Measurements from ENCODE around the gene CIB2.

Gene CIB2

DNA sequence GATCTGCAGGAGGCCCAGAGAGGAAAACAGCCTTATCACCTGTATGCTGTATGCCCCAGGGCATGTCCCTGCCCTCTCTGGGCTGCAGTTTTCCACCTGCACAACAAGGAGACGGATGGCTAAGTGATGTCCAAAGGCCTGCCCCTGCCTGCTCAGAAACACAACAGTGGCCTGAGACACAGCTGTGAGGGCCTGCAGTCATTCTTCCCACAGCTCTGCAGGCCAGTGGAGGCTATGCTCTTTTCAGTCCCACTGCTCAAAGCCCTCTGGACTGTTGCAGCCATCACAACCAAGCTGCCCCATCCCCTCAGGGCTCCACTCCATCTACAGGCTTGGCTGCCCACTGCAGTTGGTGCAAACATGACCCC, 48.5 kb downstream of the CIB2 start:
- DNase-seq = no peak

DNA sequence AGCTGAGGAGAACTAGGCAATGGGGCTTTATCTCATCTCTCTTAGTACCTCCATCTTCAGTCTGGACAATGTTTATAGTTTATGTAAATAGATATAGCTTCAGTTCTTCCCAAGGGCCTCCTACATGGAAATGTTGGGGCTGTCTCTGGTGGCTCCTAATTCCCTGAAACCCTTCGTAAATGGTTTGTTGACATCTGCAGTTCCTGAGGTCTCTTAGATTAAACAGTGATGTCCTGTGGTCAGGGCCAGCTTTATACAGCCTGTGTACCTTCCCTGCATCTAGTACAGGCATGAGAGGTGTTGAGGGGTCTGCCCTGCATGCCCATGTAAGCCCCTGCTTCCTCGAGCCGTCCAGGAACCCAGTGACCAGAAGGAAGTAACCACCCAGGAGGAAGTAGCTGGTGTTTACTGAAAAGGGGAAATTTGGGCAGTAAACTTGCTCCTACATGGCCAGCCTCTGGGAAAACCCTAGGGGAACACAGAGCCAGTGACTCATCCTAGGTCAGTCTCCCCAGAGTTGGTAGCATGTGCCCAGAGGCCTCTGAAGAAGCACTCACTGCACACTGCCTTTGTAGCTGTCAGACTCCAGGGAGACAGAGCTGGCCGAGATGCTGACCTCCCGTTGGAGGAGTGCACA, 49.0 kb downstream of the CIB2 start:
- no peak for DNase-seq

DNA sequence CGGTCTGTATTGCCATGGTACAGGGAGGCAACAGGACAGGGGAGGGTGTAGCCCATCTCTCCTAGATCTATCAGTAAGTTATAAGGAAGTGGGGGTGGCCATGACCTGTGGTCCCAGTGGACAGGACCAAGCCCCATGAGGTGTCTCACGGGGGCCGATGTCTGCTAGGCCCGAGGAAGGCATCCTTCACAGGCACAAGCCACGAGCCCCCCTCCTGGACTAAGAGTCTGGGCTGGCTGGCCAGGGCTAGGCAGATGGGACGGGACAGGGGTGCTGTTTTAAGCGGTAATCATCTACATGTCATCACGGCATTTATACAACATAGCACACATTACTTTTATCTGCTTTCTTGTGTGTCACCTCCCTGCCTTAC, 51.2 kb downstream of the CIB2 start:
- DNase-seq = no peak

DNA sequence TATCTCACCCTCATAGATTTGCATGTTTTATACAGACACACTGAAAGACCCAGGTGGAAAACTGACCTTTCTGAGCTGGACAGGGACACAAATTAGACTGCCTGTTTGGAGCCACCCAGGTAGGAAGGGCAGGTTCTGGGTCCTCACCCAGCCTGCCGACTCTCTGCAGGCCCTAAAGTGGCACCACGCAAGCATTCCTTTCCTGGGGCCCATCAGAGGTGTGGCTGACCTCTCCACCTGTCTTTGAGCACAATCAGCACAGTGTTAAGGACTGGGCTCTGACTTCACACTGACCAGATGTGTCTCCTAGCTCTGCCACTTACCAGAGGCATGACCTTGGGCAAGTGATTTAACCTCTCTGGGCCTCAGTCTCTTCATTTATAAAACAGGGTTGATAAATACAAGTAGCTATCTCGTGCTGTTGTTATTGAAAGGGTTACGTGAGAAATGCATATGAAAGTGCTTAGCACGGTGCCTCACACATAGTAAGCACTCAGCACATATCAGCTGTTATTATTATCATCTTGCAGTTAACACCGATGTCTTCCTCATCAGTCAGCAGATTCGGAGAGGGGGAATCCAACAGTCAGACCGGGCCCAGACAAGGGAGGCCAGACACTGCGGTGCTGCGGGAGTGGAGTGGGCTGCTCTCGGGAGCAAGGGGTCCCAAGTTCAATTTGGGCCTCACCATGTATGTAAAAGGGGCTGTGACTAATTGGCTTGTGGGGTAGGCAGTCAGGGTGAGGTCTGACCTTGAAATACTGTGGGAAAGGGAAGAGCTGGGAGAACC, 51.8 kb downstream of the CIB2 start:
- no peak for DNase-seq

DNA sequence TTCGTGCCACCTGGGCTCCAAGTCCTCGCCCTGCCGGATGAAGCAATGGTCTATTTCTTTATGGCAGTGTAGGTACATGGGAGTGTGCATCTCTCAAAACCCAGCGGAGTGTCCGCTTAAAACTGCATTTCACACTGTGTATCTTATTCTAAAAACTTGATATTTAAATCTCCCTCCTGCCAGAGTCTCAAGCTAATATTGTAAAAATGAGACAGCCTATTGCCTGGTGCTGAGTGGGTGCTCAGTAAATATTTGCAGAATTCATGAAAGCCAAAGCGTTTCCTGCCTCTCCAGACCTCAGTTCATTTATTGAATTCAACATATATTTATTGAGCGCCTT, 53.4 kb downstream of the CIB2 start:
- no peak for DNase-seq

DNA sequence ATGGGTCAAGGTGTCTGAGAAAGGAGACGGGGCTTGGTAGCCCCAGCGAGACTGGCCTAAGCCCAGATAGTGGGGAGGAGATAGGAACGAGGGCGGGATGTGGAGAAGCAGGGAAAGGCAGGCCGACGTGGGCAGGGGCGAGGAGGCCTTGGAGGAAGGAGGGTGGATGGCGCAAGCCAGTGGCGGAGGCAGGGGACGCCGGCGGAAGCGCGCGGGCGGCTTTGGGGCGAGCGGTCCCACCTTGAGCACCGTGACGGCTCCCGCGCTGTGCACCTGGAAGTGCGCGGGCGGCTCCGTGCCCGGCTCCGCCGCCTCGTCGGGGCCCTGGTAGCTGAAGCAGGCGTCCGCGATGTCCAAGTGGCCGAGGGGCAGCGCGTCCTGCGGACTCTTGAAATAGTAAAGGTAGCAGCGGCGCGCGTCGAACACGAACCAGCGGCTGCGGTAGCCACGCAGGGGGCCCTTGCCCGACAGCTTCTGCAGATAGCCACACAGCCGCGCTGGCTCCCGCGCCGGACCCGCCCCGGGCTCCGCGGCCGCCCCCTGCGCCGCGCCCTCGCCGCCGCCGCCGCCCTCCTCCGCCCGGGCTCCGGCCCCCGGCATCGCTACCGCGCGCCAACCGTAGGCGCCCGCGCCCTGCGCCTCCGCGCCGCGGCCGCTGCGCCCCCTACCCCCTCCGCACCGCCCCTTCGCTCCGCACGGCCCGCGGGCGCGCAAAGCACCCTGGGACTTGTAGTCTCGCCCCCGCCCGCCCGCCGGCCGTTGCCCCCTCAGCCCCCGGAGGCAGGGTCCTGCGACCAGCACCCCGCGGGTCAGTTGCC, 54.0 kb downstream of the CIB2 start, which contains the start of gene TBC1D2B:
Gene TBC1D2B, minus strand, starts transcription at position 659 of the 818 bp plus-strand sequence. Its CDS starts 59 bp downstream, at position 600.
- peak; percentile 43 for DNase-seq

DNA sequence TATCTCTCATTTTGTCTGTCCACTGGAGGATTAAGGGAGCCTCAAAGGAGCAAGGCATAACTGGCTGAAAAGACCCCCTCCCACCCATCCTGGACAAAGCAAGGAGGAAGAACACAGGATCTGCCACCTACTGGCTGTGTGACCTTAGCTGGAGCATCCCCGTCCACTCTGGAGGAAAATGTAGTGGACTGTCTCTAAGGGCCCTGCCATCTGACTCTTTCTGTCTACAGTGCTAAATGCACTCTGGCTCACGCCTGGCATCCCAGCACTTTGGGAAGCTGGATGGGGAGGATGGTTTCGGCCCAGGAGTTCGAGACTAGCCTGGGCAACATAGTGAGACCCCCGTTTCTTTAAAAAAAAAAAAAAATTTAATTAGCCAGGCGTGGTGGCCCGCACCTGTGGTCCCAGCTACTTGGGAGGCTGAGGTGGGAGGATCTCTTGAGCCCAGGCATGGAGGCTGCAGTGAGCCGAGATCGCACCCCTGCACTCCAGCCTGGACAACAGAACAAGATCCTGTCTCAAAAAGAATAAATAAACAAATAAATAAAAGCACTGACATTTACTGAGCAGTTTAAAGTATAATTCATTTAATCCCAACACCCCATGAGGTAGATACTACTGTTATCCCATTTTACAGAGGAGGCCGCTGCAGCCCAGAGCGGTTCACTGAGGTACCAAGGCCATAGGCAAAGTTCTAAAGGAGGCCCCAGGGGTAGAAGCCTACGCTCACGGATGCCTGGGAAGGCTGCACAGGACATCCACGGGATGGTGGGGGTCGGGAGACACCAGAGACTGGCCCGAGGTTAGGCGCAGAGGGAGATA, 54.8 kb downstream of the CIB2 start:
- DNase-seq = no peak

DNA sequence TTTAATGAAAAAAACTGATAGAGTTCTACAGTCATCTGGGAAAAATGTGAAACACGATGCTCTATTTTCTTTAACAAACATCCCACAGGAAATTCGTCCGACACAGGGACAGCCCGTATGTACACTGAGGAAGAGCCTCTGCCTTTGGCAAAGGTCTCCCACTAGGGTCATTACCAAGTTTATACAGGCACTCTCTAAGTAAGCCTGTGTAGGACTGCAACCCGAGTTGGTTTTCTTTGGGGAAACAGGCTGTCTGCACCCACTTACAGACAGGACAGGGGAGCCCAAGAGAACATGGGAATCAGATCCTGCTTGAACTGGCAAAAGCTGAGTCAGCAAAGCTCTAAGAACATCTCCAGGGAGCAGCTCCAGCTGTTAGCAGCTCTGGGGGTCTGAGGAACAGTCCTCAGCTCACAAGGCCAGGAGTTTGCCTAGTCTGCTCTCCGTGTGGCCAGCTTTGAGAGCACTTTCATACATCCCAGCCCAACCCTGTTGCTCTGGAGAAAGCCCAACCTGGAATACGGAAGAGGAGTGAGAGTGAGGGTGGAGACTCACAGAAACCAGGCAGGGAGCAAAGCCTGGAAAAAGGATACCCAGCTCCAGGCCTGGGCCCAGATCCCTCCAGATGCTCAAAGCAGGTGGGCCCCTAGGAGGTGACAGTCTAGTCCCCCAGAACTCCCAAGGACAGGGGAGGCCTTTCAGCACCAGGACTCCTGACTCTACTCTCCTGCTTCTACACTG, 55.6 kb downstream of the CIB2 start:
- DNase-seq = peak; percentile 87

DNA sequence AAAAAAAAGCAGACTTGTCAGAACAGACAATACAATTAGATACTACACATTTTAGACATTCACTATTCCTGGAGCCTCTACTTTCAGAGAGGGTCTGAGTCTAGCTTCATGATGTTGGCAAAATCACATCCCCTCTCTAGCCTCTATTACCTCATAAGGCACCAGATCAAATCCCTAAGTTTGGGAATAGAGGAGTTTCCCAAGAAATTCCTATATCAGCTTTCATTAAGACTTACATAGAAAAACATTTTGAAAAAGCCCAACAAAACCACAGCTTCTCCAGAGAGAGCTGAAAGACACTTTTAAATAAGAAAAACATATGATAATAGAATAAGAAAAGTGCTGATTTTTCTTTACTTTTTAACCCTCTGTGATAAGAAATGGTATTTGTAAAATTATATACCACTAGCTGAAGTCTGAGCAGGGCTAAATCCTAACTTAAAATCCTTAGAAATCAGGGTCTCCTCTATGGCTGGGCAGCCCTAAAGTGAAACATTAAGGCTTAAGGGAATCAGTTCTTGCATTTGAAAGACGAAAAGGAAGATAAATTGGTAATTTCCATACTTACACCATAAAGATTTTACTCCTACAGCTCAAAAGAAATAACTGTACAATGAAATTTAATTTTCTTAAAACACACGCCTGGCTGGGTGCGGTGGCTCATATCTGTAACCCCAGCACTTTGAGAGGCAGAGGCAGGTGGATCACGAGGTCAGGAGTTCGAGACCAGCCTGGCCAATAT, 58.0 kb downstream of the CIB2 start:
- DNase-seq = no peak

DNA sequence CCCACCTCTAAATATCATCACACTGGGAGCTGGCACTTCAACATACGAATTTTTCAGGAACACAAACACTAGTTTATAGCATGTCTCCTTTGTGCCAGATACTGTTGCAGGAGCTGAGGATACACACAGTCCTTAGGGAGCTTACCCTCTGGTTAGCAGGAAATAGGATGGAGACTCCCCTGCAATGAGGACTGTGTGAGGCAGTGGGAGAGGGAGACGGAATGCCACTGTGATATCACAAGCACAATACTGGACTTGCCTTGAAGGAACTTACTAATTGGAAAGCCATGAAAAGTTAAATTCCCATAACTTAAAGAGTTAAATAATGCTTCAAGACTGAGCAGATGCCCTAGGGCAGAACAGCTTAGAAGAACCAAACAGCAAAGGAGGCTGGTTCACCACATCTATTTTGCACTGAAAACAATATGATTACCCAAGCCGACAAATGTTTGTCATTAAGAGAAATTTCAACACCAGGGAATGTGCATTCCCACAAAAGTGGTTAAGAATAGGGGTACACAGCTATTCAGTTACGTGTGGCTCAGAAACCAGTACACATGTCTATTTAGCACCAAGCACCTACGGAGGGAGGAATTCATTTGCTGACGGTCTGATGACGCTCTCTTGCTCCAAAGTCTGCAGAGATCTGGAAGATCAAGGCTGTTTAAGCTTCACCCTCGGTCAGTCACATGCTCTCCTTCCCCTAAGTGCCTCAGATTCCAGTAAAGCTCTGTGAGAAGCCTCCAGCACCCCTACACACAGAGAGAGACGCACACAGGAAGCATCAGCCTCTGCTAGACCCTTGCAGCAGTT, 59.0 kb downstream of the CIB2 start:
- peak; percentile 66 for DNase-seq

DNA sequence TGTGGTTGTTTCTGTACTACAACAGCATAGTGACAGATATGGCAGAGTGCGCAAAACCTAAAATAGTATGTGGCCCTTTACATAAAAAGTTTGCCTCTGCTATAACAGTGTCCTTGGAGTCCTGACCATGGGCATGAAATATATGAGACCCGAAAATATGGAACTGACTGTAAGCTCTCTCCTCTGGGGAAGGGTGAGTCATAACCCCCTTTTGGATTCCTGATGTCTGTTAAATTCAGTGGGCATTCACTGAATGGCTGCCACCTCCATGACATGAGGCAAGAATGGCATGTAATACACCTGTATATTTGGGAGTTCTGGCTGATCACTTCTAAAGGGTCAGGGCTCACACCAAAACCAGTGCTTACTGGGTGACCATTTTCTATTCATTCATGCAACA, 59.9 kb downstream of the CIB2 start:
- no peak for DNase-seq

DNA sequence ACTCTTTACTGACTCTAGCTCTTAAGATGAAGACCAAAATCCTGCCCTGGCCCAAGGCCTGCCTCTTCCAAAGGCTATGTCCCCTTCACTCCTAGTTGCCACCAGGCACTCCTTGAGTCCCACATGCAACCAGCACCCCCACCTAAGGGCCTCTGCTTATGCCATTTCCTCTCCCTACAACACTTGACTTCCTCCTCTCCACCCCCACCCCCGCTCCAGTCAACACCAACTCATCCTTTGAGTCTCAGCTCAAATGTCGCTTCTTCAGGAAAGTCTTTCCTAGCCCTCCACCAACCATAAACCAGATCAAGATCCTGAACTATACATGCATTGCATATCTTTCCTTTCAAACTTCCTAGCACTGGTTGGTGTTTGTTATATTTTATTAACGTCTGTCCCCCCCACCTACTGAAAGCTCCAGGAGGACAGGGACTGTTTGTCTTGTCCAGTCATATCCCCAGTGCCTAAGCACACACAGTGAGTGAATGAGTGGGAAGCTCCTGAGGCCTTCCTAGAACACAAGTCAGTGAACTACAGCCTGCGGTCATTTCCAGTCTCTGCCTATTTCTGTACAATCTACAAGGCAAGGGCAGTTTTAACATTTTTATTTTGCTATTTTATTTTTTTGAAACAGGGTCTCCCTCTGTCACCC, 61.1 kb downstream of the CIB2 start:
- no peak for DNase-seq

DNA sequence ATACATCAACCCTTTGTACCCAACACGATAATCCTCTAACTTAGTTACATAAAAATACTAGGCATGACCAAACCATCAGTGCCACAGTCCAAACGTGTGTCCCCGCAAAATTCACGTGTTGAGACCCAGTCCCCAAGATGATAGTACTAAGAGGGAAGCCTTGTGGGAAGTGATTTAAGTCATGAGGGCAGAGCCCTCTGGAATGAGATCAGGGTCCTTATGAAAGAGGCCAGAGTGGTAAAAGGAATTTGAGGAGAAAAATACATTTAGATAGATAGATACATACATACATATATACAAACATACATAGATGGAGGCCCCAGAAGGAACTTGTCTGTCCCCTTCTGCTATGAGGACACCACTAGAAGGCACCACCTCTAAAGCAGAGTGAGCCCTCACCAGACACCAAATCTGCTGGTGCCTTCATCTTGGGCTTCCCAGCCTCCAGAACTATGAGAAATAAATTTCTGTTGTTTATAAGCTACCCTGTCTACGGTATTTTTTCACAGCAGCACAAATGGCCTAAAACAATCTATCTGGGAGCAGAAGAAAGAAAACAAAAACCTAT, 61.7 kb downstream of the CIB2 start:
- no peak for DNase-seq

DNA sequence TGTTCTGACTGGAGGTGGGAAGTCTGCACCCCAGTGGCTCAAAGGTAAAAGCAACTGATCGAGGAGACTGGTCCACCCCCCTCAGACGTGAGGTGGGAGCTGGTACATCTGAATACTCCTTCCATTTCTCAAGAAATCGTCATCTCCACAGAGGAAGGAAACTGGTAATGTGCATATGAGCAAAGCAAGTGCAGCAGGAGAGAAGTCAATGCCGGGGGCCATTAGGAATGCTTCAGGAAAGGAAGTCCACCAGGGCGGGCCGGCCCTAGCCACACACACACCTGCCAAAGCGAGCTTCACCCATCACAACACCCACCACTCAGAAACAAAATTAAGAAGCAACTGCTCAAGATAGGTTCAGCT, 62.2 kb downstream of the CIB2 start:
- DNase-seq = no peak

DNA sequence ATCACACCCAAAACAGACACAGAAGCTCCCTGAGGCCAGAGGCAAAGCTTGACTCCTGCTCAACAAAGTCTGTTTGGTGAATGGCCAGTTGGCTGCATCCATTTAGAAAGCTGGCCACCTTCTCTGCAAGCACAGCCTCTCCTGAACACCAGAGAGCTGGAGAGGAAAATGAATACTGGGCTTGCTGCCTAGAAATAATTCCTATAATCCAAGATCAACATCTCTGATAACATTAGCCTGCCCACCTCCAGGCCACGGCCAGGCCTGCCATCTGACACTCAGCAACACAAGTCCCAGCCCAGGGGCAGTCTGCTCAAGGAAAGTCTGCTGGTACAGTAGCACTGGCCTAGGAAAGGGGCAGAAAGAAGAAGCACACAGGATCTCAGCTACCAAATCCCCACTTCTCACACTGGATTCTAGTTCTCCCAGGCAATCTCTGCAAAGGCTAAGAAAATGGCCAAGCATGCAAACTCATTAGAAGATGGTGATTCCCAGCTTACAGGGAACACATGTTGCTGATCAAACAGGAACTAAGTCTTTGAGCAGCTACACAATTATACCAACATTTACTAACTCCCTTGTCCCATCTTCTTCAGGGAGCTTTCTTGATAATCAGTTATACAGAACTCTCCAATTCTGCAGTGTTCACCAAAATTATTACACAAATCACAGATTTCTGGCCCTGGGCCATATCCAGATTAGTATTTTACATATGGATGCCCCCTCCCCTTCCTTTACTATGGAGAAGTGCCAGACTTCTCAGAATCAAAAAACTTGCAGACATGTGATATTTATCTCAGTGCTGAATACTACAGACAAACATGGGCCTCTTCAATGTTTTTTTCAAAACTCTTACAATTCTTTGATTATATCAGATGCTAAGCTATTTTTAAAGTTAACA, 63.7 kb downstream of the CIB2 start:
- no peak for DNase-seq

DNA sequence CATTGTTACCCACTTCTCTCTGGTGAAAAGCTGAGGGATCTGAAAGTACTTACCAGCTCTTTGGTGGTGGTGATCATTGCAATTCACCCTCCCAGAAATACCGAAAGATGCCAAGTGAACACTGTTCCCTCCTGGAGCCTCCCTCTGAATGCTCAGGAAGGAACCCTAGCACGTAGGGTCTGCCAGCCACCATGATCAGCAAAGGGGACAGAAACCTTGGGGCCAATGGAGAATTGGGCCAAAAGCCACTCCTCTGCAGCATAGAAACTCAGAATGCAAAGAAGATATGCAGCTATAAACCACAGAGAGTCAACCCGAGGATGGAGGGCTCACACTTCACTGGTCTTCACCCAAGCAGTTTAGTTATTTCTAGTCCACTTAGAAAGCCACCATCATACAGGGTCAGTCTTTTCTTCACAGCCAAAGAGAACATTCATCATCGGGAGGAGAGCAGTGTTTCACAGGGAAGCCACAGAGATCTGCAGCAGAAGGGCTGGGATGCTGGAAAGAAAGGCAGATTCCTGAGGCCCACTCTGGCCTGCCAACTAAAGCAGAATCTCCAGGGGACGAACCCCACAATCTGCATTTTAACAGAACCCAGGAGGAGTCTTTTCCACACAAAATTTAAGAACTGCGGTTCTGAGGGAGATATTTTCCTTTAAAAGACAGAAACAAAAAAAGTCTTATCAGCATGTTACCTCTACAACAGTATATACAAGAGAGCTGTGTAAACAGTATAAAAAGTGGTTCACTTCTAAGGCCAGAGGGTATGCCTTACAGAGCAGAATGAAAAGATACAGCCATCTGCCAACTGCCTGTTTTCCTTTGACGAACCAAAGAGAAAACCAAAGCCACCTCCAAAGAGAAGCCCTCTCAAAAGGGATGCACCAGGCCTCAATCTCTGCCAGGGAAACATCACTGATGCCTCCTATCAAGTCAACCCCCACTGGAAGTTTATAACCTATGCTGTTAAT, 65.0 kb downstream of the CIB2 start:
- no peak for DNase-seq

DNA sequence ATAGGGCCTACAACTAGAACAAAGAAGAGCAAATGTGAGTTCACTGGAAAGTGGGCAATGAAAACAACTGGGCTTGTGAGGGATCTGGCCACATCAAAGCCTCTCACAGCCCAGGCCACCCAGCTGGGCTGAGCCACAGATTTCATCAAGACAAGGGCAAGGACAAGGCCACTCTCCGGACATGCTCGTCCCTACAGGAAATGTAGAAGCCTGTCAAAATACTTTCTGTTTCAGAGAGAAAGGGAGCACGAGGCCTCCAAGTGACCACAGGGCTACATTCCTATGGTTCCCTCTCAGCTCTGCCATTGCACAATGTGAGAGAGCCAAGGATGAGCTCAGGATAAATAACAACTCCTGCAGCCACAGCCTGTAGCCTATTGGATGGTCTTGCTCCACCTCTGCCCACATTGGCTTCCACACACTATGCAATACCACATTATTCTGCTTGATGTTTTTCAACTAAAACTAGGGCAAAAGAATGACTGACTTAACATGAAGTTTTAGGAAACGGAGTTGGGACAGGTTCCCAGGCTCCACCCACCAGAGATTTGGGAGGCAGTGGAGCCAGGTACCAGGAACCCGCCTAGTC, 65.9 kb downstream of the CIB2 start:
- peak; percentile 99 for DNase-seq
